GM06990 (cell line): ENCODE data around the gene RARRES1.

Source experiments
- DNase-seq: peaks from one replicate; pipeline ENCODE4 v3.0.0-alpha.2; 2011; ENCODE audit not compliant: insufficient read length; ENCODE audit errors: extremely low read depth
- H3K27me3 ChIP-seq: replicated peaks from 2 replicates; pipeline ENCODE4 v1.6.0; 2011; ENCODE audit warnings: low read length; ENCODE audit not compliant: control insufficient read depth, insufficient read depth
- H3K36me3 ChIP-seq: 2 replicates; pipeline ENCODE4 v1.5.1; 2011; ENCODE audit warnings: low read length; ENCODE audit not compliant: control insufficient read depth, insufficient read depth
- H3K4me3 ChIP-seq: replicated peaks from 2 replicates; pipeline ENCODE4 v1.5.1; 2011; ENCODE audit warnings: low read depth, mild to moderate bottlenecking, control low read depth, low read length
- CTCF ChIP-seq: IDR thresholded peaks from 2 replicates; pipeline ENCODE4 v1.5.1; 2011; ENCODE audit warnings: low read length, control low read depth, mild to moderate bottlenecking, inconsistent platforms; ENCODE audit not compliant: insufficient read depth, poor library complexity, severe bottlenecking

The RARRES1 gene

GRCh38 chr3:158723991-158724390 is 8.3 kb downstream of the RARRES1 start:
- no peaks in the 10 kb centered on the region for H3K27me3 ChIP-seq
- H3K4me3 ChIP-seq = no peak overlapping the region
- no peak for DNase-seq
- no peak for TF ChIP-seq CTCF
- peaks cover 3% of the 10 kb centered on the region for H3K36me3 ChIP-seq

- Histone ChIP-seq H3K4me3 (no peak overlapping the region), H3K27me3 (no peaks in the 10 kb centered on the region), H3K36me3 (peaks cover 3% of the 10 kb centered on the region)
- TF ChIP-seq CTCF = no peak
- DNase-seq = no peak
Measured at GRCh38 chr3:158722108-158722507, 10.1 kb downstream of the RARRES1 start.

DNA sequence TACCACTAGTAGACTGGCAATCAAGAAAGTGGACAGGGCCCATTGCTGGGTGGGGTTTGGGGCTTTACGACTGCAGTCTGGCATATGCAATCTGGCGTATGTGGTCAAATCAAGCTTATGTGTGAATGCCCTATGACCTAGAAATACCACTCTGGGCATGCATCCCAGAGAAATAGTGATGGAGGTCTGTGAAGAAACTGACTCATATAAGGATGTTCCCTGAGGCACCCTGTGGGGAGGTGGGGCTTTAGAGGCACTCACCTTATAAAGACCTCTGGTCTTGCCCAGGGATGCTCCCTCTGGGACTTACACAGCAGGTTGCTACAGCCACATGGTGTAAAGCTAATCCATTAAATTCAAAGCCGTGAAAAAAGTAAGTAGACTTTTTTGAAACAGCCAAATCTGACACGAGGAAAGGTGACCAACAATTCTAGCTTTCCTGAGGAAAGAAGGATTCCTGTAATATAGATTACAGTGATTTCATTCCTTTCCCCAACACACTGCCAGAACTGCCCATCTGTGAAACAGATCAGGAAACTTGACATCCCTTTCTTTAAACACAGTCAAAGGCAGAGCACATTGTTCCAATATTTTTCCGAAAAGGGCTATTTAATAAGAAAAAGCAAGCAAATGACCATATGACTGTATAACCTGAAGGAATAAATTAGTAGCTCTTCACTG is 13.6 kb downstream of the RARRES1 start:
- TF ChIP-seq CTCF = no peak
- Histone ChIP-seq H3K36me3 (peaks cover 4% of the 10 kb centered on the region), H3K27me3 (no peaks in the 10 kb centered on the region), H3K4me3 (no peak overlapping the region)
- no peak for DNase-seq

GRCh38 chr3:158717576-158717975 is 14.7 kb downstream of the RARRES1 start:
- no peaks in the 10 kb centered on the region for H3K27me3 ChIP-seq
- TF ChIP-seq CTCF = no peak
- no peak for DNase-seq
- no peak overlapping the region for H3K4me3 ChIP-seq
- H3K36me3 ChIP-seq = peaks cover 4% of the 10 kb centered on the region

- no peak for DNase-seq
- no peaks in the 10 kb centered on the region for H3K27me3 ChIP-seq
- TF ChIP-seq CTCF = no peak
- H3K4me3 ChIP-seq = no peak overlapping the region
- H3K36me3 ChIP-seq = peaks cover 4% of the 10 kb centered on the region
Measured at GRCh38 chr3:158713094-158713499, 19.2 kb downstream of the RARRES1 start.

- TF ChIP-seq CTCF = no peak
Measured at GRCh38 chr3:158712443-158712842, 19.8 kb downstream of the RARRES1 start.

More at GRCh38 chr3:158712443-158712842, 19.8 kb downstream of the RARRES1 start:
- no peaks in the 10 kb centered on the region for H3K27me3 ChIP-seq
- no peak for DNase-seq
- peaks cover 4% of the 10 kb centered on the region for H3K36me3 ChIP-seq
- no peak overlapping the region for H3K4me3 ChIP-seq
